SK-N-SH (cell line): ENCODE measurements around the gene ATF4.

Experiments used
- EP300 ChIP-seq, 2 experiments: IDR thresholded peaks; 2 replicates each; pipeline versions ENCODE4 v1.4.0 to v1.6.1; 2012; ENCODE audit warnings: borderline replicate concordance in 1 of 2, low read depth in 1 of 2, low read length in 1 of 2
- TF ChIP-seq, protein P1 (sequence below): fragments of 200-600 bp; sonication (generic); IDR thresholded peaks from 2 replicates; pipeline ENCODE4 v1.6.1; 2017; ENCODE audit warnings: antibody characterized with exemption, mild to moderate bottlenecking, moderate library complexity
- TF ChIP-seq, protein P2 (sequence below): IDR thresholded peaks from 2 replicates; pipeline ENCODE4; 2012
- TF ChIP-seq, protein P3 (sequence below): IDR thresholded peaks from 2 replicates; pipeline ENCODE4 v1.4.0; 2012; ENCODE audit warnings: low read depth

DNA sequence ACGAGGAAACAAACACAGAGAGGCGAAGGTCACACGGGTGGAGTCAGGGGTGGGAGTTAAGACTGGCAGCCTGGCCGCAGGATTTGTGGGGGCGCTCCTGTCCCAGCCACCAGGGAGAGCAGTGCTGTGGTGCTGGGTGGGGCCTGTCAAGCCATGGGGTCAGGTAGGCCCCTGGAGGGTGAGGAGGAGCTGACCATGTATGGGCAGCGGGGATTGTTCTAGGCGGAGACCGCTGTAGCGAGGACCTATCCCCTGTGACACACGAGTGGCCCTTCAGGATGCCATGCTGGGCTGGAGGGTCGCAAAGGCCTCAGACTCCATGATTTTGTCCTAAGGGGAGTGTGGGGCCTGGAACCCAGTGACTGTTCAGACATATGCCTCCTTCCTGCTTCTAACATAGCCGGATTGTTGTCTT lies 13.7 kb downstream of the ATF4 start:
- TF ChIP-seq, protein P1, sequence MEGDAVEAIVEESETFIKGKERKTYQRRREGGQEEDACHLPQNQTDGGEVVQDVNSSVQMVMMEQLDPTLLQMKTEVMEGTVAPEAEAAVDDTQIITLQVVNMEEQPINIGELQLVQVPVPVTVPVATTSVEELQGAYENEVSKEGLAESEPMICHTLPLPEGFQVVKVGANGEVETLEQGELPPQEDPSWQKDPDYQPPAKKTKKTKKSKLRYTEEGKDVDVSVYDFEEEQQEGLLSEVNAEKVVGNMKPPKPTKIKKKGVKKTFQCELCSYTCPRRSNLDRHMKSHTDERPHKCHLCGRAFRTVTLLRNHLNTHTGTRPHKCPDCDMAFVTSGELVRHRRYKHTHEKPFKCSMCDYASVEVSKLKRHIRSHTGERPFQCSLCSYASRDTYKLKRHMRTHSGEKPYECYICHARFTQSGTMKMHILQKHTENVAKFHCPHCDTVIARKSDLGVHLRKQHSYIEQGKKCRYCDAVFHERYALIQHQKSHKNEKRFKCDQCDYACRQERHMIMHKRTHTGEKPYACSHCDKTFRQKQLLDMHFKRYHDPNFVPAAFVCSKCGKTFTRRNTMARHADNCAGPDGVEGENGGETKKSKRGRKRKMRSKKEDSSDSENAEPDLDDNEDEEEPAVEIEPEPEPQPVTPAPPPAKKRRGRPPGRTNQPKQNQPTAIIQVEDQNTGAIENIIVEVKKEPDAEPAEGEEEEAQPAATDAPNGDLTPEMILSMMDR = no peak
- TF ChIP-seq, protein P2, sequence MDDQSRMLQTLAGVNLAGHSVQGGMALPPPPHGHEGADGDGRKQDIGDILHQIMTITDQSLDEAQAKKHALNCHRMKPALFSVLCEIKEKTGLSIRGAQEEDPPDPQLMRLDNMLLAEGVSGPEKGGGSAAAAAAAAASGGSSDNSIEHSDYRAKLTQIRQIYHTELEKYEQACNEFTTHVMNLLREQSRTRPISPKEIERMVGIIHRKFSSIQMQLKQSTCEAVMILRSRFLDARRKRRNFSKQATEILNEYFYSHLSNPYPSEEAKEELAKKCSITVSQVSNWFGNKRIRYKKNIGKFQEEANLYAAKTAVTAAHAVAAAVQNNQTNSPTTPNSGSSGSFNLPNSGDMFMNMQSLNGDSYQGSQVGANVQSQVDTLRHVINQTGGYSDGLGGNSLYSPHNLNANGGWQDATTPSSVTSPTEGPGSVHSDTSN = no peak
- TF ChIP-seq, protein P3, sequence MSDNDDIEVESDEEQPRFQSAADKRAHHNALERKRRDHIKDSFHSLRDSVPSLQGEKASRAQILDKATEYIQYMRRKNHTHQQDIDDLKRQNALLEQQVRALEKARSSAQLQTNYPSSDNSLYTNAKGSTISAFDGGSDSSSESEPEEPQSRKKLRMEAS = no peak
- no peak for TF ChIP-seq EP300 (IDR thresholded peaks at IDR 0.05; ENCODE audit: borderline replicate concordance in 1 of 2, low read depth in 1 of 2, low read length in 1 of 2)
